HG02798 (cell line): Measurements from ENCODE around the gene ITIH4.

Experiments used
- ATAC-seq: cut with Tn5 transposase; IDR thresholded peaks from one replicate; pipeline ENCODE4 v1.9.1; 2021; ENCODE audit warnings: mild to moderate bottlenecking; ENCODE audit not compliant: unreplicated experiment, poor library complexity

The ITIH4 gene

GRCh38 chr3:52834871-52835501 lies 4.5 kb upstream of the ITIH4 start, which contains the start of gene MUSTN1:
Gene MUSTN1 (minus strand): TSS chr3:52835019. CDS start chr3:52834948, 71 bp downstream.
- no peak for ATAC-seq

- no peak for ATAC-seq
These were observed 2.7 kb upstream of the ITIH4 start for GRCh38 chr3:52833202-52833601.

DNA sequence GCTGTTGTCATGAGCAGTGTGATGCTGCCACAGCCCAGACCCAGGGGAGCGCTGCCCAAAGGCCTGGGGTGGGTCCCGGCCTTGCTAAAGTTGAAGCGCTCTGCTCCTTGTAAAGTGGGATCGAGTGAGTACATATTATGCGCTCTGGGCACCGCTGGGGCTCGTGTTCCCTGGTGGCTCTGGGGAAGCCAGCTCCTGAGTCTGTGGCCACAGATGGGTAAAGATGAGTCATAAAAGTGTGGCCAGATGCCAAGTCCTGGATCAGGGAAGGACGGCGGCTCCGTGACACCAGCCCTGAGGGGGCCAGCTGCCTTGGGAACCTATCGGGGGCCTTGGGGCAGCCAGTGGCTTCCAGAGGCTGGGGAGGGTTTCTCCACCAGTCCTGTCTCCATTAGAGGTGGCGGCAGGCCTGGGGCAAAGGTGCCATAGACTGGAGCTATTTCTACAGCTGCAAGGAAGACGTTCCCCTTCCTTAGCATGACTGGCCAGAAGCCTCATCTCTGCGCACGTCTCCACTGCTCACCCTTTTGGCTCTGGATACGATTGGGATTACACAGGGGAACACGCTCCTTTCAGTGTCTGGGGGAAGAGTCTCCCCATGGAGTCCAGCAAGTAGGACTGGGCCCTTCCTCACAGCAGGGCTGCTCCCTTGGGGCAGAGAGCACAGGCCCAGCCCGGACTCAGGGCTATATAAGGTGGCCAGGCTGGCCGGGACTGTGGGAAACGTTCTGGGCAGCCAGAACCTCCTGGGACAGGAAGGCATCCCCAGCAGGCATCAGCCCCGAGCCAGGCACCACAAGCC lies 1.2 kb upstream of the ITIH4 start:
- ATAC-seq, result no peak

DNA sequence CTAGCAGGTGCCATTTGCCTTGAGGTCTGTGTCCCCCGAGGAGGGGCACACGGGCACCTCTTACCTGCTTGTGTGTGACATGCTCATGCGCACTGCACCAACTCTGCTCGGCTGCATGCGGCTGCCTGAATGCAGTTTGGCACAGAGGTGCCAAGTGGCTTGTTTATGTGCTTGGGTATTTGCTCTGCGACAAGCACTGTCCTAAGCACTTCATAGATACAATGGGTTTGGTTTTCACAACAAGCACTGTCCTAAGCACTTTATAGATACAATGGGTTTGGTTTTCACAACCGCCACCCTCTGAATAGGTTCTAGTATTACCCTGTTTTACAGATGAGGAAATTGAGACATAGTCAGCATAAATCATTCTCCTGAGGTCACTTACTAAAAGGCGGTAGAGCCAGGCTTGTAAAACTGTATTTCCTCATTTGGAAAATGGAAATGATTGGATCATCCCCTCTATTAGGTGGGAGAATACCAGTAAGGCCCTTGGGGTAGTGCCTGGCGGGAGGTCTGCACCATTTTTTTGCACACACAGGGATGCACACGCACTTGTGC lies 487 bp downstream of the ITIH4 start:
- no peak for ATAC-seq

GRCh38 chr3:52829482-52829881 lies 990 bp downstream of the ITIH4 start:
- no peak for ATAC-seq

GRCh38 chr3:52827866-52828376 lies 2.6 kb downstream of the ITIH4 start:
- no peak for ATAC-seq

DNA sequence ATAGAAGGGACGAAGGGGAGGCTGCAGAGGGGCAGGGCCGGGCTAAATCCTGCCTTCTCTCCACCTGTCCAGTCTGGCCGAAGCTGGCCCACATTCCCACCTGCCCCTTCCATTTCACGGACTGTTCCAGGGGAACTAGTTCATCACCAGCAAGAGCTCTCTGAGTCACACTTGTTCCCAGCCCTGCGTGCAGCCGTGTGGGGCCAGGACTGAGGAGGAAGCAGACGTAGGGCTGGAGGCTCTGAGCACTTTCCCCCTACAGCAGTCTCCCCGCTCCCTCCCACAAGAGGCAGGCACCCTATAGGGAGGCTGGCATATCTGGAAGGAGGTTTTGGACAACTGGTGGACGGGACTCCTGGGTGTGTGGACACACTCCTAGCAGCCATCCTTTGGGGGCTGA lies 3.0 kb downstream of the ITIH4 start:
- no peak for ATAC-seq

DNA sequence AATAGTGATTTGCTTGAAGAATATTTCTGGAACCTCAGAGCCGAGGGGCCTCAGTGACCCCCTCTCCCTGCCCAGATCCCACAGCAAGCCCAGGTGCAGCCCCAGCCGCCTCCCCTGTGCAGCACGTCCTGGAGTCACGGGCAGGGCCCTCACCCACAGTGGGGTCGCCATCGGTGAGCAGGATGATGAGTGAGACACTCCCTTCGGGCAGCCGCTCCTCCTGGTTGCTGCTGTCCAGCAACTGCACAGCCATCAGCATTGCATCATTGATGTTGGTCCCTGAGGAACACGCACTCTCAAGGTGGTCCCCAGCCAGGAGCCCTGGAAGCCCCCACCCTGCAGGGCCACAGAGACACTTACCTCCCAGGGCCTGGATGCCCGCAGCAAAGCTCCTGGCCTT lies 6.4 kb downstream of the ITIH4 start:
- no peak for ATAC-seq

DNA sequence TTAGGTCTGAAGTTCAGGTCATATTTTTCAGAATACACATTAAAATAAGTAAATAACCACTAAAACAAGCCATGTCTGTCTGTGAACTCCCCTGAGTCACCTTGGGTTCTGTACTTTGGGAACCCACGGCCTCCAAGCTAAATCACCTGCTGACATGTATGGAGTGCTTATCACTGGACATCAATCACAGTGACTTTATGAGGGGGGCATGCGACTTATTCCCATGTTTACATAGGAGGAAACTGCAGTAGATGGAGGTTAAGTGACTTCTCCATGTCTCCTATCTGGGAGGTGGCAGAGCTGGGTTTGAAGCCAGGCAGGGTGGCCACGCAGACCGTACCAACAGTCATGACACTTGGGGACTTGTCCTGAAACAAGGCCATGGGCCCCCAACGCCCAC lies 8.1 kb downstream of the ITIH4 start:
- ATAC-seq, result no peak

GRCh38 chr3:52820736-52821135 lies 9.7 kb downstream of the ITIH4 start:
- no peak for ATAC-seq

DNA sequence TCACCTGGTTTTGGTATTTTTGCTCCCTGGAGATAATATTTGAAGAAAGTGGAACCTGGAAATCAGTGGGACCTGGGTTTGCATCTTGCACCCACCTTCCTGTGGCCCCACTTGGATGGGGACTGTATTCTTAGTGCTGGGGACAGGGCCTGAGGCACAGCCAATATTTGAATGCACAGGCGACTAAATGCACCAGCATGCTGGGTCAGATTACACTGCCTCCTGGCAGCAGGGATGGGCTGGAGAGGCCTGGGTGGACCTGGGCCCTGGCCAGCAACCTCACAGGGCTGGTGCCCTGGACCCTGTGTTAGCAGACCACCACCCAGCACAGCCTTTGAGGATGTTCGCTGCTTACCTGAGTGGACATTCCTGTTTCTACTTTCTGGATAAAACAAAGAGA lies 10.5 kb downstream of the ITIH4 start:
- ATAC-seq, result no peak

DNA sequence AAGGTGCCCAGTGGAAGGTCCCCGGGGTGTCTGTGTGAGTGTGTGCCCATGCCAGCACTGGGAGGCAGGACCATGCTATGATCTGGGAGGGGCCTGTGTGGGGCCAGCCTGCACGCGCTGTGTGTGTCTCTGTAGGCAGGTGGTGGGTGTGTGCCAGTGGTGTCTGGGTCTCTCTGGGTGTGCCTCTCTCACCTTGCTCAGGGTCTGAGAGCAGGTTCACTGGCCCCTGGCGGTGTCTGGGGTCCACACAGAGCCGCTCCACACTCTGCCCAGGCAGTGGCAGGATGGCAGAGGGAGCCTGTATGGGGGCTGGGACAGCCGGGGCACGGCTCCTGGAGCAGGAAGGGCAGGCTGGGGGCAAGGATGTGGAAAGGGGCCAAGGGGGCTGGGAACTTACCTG lies 12.6 kb downstream of the ITIH4 start:
- ATAC-seq, result no peak

GRCh38 chr3:52817221-52817620 lies 13.3 kb downstream of the ITIH4 start:
- ATAC-seq, result no peak

DNA sequence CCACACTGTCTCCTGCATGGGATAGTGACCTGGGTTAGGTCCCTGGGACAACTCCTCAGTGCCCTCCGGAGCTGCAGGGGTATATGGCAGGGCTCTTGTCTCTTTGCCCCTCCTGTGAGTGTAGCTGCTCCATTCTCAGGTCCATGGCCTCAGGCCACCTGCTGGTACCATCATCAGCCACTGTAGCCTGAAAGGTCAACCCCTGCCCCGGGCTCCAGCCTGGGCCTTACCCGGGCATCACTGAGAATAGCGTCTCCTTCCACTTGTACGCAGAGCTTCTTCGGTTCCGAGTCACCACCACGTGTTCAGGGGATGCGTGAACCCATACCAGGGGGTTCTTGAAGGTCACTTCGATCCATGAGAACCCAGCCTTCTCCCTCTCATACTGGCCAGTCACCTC lies 13.8 kb downstream of the ITIH4 start:
- ATAC-seq, result no peak

- no peak for ATAC-seq
These were observed 14.3 kb downstream of the ITIH4 start for GRCh38 chr3:52816199-52816598.

DNA sequence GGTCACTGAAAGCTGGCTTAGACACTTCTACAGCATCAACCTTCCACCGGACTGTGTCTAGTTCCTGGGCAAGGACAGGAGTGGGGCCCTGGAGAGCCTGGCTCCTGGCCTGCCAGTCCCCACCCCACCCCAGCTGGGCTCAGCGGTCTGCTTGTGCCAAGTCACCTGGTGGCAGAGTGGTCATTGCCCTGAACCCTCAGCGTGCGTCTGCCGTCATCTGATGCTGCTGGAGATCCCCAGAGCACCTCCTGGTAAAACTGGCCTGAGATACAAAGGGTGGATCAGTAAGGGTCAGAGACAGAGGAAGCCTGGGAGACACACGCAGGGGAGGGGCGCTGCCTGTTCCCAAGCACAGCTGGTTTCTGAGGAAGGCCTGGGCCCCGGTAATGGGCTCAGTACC lies 16.7 kb downstream of the ITIH4 start:
- no peak for ATAC-seq

DNA sequence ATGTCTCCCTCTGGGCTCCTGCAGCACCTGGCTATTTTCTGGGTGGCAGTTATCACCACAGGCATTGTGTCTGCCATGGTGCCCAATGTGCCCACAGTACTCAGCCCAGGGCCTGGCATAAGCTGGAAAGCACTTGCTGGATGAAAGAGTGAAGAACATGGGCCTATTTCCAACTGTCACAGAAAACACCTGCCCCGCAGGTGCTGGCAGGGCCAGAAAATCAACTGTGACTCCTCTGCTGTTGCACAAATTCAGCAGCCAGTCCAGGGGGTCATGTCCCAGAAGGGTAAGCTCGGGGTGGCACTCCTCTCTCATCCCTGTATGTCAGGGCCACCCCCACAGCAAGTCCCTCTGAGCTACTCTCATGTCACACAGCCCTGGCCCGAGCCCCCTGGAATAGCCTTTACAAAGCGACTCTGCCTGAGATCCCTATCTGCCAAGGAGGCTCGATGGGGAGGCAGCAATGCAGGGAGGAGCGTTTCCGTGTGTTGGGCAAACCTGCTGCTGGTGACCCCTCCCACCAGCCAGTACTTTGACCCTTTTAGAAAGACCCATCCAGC lies 18.9 kb downstream of the ITIH4 start:
- ATAC-seq, result no peak

DNA sequence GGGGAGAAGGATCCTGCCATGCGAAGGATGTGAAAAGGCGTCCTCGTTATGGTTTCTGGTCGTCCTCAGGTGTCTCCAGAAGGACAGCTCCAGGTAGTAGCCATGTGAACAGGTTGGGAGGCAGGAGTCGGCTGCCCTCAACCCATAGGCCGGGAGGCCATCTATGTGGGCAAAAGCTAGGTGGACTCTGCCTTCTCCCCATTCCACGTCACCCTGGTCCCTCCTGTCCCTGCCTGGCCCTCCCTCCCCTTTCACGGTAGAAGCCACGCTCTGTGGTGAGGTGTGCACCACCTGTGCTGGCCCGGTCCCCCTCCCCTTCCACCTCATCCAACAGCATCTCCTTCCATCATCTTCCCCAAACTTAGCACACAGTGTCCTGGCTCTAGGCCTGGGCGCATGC lies 19.5 kb downstream of the ITIH4 start:
- no peak for ATAC-seq

- no peak for ATAC-seq
These were observed 20.7 kb downstream of the ITIH4 start for GRCh38 chr3:52809662-52810377.

DNA sequence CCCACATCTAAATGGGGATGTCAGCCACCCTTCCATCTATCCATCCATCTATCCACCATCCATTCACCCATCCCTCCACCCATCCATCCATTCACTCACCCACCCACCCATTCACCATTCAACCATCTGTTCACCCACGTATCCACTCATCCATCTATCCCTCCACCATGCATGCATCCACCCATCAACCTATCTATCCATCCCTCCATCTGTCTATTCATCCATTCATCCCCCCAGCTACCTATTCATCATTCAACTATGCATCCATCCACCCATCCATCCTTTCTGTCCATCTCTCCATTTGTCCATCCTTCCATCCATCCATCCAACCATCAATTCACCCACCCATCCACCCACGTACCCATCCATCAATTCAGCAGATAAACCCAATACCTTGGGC lies 21.3 kb downstream of the ITIH4 start:
- no peak for ATAC-seq
